ENCODE measurements around the gene ZHX3.

- TF ChIP-seq CTCF (IDR thresholded peaks at IDR 0.05; ENCODE audit: insufficient read depth, low read length) (no peak), REST (IDR thresholded peaks at IDR 0.05; ENCODE audit: insufficient replicate concordance, low read depth) (no peak)
Measured at GRCh38 chr20:41142245-41142644, 175.3 kb downstream of the ZHX3 start.
